HL-60 (cell line): ENCODE measurements around the gene GNPTG.

Experiments
- CTCF ChIP-seq: IDR thresholded peaks from one replicate; pipeline ENCODE4 v1.5.1; 2011; ENCODE audit warnings: low read length, control low read depth, inconsistent platforms; ENCODE audit not compliant: insufficient read depth
- SPI1 ChIP-seq: IDR thresholded peaks from 2 replicates; pipeline ENCODE4 v1.6.1; 2012; ENCODE audit warnings: low read depth, mild to moderate bottlenecking, borderline replicate concordance

GRCh38 chr16:1338855-1339675 is 12.7 kb upstream of the GNPTG start:
- no peak for TF ChIP-seq CTCF
- no peak for TF ChIP-seq SPI1
